HepG2 (cell line): ENCODE results near the gene ZNF195. TPM values are rescaled to one million over a fixed set of nuclear protein-coding genes. Genes with fewer than 3 reads are reported as not detected.
"Not testable (repeated sequence)": the region's sequence is repeated elsewhere in the genome, so short reads cannot be mapped to it uniquely, and the experiment has no call there.

Source experiments
- ATAC-seq: fragments of 200-7000 bp; cut with Tn5 transposase; 3 replicates; pipeline ENCODE4 v1.9.1; 2020; ENCODE audit warnings: mild to moderate bottlenecking, moderate library complexity
- BruUV-seq: library from RNA; stranded (reverse); fragments of 400-500 nt; replicated peaks from 2 replicates; lab custom pipeline; 2021; lab: Mats Ljungman, UMichigan
- CTCF ChIA-PET: fragments of 300-600 bp; formaldehyde crosslinking; extraction: SDS; loops from one replicate; lab custom pipeline; 2021; ENCODE audit warnings: low total read pairs, inconsistent platforms, low intra/inter-chr PET ratio; lab: Yijun Ruan, JAX
- POLR2A ChIA-PET: fragments of 350-600 bp; sonication (Branson Sonifier 250); formaldehyde crosslinking; loops from one replicate; lab custom pipeline; 2020; ENCODE audit warnings: antibody characterized with exemption, inconsistent platforms; lab: Yijun Ruan, JAX
- DNase-seq: peaks from one replicate; pipeline ENCODE4 v3.0.0-alpha.2; 2015; ENCODE audit warnings: low spot score
- FAIRE-seq: peaks from 3 replicates; lab custom pipeline; 2011; peaks lifted over from hg19 to GRCh38; lab: Jason Lieb, UNC
- H2AFZ ChIP-seq: one replicate; pipeline ENCODE4 v1.6.1; 2011; ENCODE audit warnings: low read length, inconsistent platforms
- H3K27ac ChIP-seq: fragments of 300-600 bp; 3 replicates; pipeline ENCODE4 v1.8.0; 2011; ENCODE audit warnings: mixed run types, mild to moderate bottlenecking, mixed read lengths, low read length, inconsistent platforms; ENCODE audit not compliant: insufficient read depth; ENCODE audit errors: extremely low read length
- H3K27me3 ChIP-seq, 2 experiments: fragments of 200-600 bp in 1 of 2; 2 replicates in 1 of 2; 3 replicates in 1 of 2; pipeline versions ENCODE4 v1.6.0 to v1.8.0; 2011; ENCODE audit warnings: low read length in 2 of 2, mild to moderate bottlenecking in 2 of 2, moderate library complexity in 2 of 2, inconsistent platforms in 1 of 2; ENCODE audit not compliant: insufficient read depth in 2 of 2, control insufficient read depth in 1 of 2
- H3K36me3 ChIP-seq, 2 experiments: fragments of 200-600 bp in 1 of 2; replicated peaks in 1 of 2; 2 replicates in 1 of 2; 3 replicates in 1 of 2; pipeline versions ENCODE4 v1.5.1 to v1.8.0; 2011; ENCODE audit warnings: low read length in 2 of 2, inconsistent platforms in 1 of 2; ENCODE audit not compliant: insufficient read depth in 2 of 2, control insufficient read depth in 1 of 2
- H3K4me1 ChIP-seq: 2 replicates; pipeline ENCODE4 v1.5.1; 2012; ENCODE audit warnings: low read length, inconsistent platforms; ENCODE audit not compliant: insufficient read depth
- H3K4me2 ChIP-seq: 2 replicates; pipeline ENCODE4 v1.6.0; 2011; ENCODE audit warnings: low read depth, low read length, inconsistent platforms
- H3K4me3 ChIP-seq, 3 experiments: fragments of 200-600 bp in 1 of 3; sonication (generic), shearing (Covaris generic) in 1 of 3; replicated peaks in 1 of 3; 2 replicates each; pipeline ENCODE4 v1.5.1; 2011 to 2016; ENCODE audit warnings: low read length in 3 of 3, inconsistent platforms in 2 of 3, low read depth in 2 of 3, mild to moderate bottlenecking in 2 of 3, control low read depth in 1 of 3, mixed read lengths in 1 of 3; ENCODE audit not compliant: insufficient read depth in 1 of 3
- H3K79me2 ChIP-seq: one replicate; pipeline ENCODE4 v1.6.1; 2011; ENCODE audit warnings: low read length, inconsistent platforms; ENCODE audit not compliant: insufficient read depth
- H3K9ac ChIP-seq: 2 replicates; pipeline ENCODE4 v1.6.0; 2011; ENCODE audit warnings: mild to moderate bottlenecking, low read depth, low read length, inconsistent platforms; ENCODE audit not compliant: insufficient read depth
- H3K9me3 ChIP-seq: 2 replicates; pipeline ENCODE4 v1.5.1; 2012; ENCODE audit warnings: mild to moderate bottlenecking, low read length
- H4K20me1 ChIP-seq: 2 replicates; pipeline ENCODE4 v1.6.0; 2011; ENCODE audit warnings: inconsistent platforms, mild to moderate bottlenecking, low read length, moderate library complexity; ENCODE audit not compliant: insufficient read depth
- BCL3 ChIP-seq: sonication (generic); formaldehyde crosslinking; IDR thresholded peaks from 2 replicates; pipeline ENCODE4 v1.5.1; 2020; ENCODE audit warnings: mild to moderate bottlenecking, missing genetic modification reagents, moderate library complexity
- NCOA2 ChIP-seq: sonication (generic); formaldehyde crosslinking; IDR thresholded peaks from 2 replicates; pipeline ENCODE4 v1.8.0; 2022; ENCODE audit warnings: inconsistent platforms
- PPARG ChIP-seq: conservative IDR thresholded peaks from 2 replicates; pipeline ENCODE4 v1.6.1; 2016; ENCODE audit warnings: missing biosample characterization, missing genetic modification reagents
- WGBS: methylation state at CpG from one replicate; pipeline ENCODE4 v1.1.6; 2017; ENCODE audit warnings: low lambda C conversion rate; 5-methylcytosine and 5-hydroxymethylcytosine counted together
- in situ Hi-C: cut with HindIII; loops from 2 replicates; pipeline ENCODE4 v1.10.0; 2017; ENCODE audit warnings: low pct_unique_long_range_greater_than_20kb; ENCODE audit not compliant: extremely low pct_ligation_motif_present
- intact Hi-C: fragments of 100-400 bp; cut with micrococcal nuclease; formaldehyde crosslinking; loops from one replicate; pipeline ENCODE4 v1.10.0; 2022; ENCODE audit not compliant: unreplicated experiment
- polyA plus RNA-seq, 8 experiments: library from polyadenylated mRNA; depleted of rRNA in 3 of 8; stranded (reverse) in 7 of 8; unstranded in 1 of 8; fragments of >200 nt; fragmentation: Illumina TruSeq in 4 of 8; extraction: Trizol in 4 of 8; gene quantifications; 2 replicates each; pipeline versions ENCODE4 v1.2.1 to v1.2.3, GENCODE V29; 2011 to 2016; ENCODE audit warnings: low read depth in 4 of 8, missing spikeins in 1 of 8, mixed read lengths in 1 of 8; ENCODE audit not compliant: insufficient read depth in 1 of 8
- total RNA-seq, 5 experiments: library from RNA; depleted of rRNA; stranded (reverse); fragments of >200 nt; fragmentation: Illumina TruSeq; extraction: Trizol; gene quantifications; 2 replicates each; pipeline ENCODE4 v1.2.3, GENCODE V29; 2016; ENCODE audit warnings: low read depth in 1 of 5
- TF ChIP-seq, protein P1 (sequence below): IDR thresholded peaks from 2 replicates; pipeline ENCODE4 v1.6.1; 2016; ENCODE audit warnings: low read depth, control low read depth
- TF ChIP-seq, protein P2 (sequence below): sonication (generic); formaldehyde crosslinking; IDR thresholded peaks from 2 replicates; pipeline ENCODE4 v1.5.1; 2020; ENCODE audit warnings: mild to moderate bottlenecking, moderate library complexity, missing genetic modification reagents

Gene ZNF195
- total and polyA plus RNA-seq, 2 of the 13 experiments (the other 11 are each of a cell fraction or from before 2014, with no cell fraction given) = 17.3 to 31.4 TPM

DNA sequence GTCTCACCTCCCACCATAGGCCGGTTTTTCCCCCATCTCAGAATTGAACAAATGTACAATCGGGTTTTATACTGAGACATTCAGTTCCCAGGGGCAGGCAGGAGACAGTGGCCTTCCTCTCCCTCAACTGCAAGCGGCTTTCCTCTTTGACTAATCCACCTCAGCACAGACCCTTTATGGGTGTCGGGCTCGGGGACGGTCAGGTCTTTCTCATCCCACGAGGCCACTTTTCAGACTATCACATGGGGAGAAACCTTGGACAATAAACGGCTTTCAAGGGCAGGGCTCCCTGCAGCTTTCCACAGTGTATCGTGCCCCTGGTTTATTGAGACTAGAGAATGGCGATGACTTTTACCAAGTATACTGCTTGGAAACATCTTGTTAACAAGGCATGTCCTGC is 16.0 kb upstream of the ZNF195 start:
- 38% methylated on average over 7 of the region's 10 CpGs for WGBS
- DNase-seq, in situ Hi-C loops, H2AFZ ChIP-seq, H3K36me3 ChIP-seq, FAIRE-seq, H4K20me1 ChIP-seq, CTCF ChIA-PET, intact Hi-C loops, H3K9ac ChIP-seq, H3K27ac ChIP-seq, H3K27me3 ChIP-seq, H3K4me2 ChIP-seq, BruUV-seq, H3K4me3 ChIP-seq, ATAC-seq, H3K4me1 ChIP-seq, H3K9me3 ChIP-seq, POLR2A ChIA-PET, H3K79me2 ChIP-seq: not testable (repeated sequence)

DNA sequence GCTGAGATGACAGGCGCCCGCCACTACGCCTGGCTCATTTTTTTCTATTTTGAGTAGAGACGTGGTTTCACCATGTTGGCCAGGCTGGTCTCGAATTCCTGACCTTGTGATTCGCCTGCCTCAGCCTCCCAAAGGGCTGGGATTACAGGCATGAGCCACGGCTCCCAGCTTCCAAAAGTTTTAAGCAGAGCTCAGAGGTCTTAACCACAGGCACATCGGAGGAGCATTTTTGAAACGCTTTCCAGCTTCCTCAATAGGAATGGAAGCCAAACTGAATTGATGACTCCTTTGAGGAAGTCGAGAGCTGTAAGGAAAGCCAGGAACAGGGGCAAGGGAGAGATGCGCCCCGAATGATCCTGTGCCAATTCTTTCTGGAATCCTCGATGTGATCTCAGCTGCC is 14.5 kb upstream of the ZNF195 start:
- DNase-seq, H3K9me3 ChIP-seq, H3K4me3 ChIP-seq, H3K27me3 ChIP-seq, intact Hi-C loops, H2AFZ ChIP-seq, CTCF ChIA-PET, H3K9ac ChIP-seq, H3K4me2 ChIP-seq, H3K36me3 ChIP-seq, POLR2A ChIA-PET, BruUV-seq, H3K4me1 ChIP-seq, ATAC-seq, FAIRE-seq, H3K79me2 ChIP-seq, in situ Hi-C loops, H3K27ac ChIP-seq, H4K20me1 ChIP-seq: not testable (repeated sequence)
- 38% methylated on average over 13 of the region's 13 CpGs for WGBS

DNA sequence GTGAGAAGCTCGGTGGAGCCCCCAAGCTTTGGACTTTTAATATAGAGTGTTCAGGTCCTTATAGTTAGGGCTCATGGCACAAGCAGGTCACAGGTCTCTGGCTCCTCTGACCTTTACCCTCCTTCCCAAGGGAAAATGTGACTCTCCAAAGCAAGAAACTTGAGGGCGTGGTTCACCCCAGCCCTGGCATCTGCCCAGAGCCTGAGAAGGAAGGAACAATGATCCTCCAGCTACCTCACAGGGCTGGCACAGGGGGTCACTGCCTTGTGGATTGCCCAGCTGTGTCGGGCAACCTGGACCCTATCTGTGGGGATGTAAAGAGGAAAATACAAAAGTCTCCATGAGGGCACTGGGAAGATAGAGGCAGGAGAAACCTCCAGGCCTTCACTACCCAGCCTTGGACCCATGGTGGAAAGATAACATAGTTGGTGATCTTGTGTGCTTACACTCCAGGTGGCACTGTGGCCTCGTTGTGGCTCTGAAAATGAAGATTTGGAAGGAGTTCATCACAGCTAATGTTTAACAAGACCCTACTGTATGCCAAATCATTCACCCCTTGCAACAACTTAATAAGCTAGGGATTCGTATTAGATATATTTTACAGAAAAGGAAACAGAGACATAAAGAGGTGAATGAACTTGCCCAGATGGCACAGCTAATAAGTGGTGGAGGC is 3.8 kb upstream of the ZNF195 start:
- Histone ChIP-seq H3K9me3 (no peaks in the 10 kb centered on the region), H3K36me3 (no peaks in the 10 kb centered on the region), H4K20me1 (no peaks in the 10 kb centered on the region), H3K79me2 (peaks cover 10% of the 10 kb centered on the region), H3K4me1 (peaks cover 11% of the 10 kb centered on the region), H3K4me2 (no peak overlapping the region), H3K27me3 (peaks cover 0 to 10% of the 10 kb centered on the region in 2 experiments; a peak in 1 of 5 replicates), H3K9ac (no peak overlapping the region), H3K4me3 (no peak overlapping the region), H2AFZ (no peak overlapping the region), H3K27ac (no peak overlapping the region)
- FAIRE-seq (no peak), DNase-seq (no peak), ATAC-seq (no peak)
- ChIA-PET CTCF (no interaction called here), POLR2A (no interaction called here)
- WGBS = 47% methylated on average over 5 of the region's 5 CpGs
- intact Hi-C loops (no loop called here), in situ Hi-C loops (no loop called here)
- BruUV-seq = no TSS peak
- TF ChIP-seq, protein P1, sequence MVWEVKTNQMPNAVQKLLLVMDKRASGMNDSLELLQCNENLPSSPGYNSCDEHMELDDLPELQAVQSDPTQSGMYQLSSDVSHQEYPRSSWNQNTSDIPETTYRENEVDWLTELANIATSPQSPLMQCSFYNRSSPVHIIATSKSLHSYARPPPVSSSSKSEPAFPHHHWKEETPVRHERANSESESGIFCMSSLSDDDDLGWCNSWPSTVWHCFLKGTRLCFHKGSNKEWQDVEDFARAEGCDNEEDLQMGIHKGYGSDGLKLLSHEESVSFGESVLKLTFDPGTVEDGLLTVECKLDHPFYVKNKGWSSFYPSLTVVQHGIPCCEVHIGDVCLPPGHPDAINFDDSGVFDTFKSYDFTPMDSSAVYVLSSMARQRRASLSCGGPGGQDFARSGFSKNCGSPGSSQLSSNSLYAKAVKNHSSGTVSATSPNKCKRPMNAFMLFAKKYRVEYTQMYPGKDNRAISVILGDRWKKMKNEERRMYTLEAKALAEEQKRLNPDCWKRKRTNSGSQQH = no peak
- TF ChIP-seq, protein P2, sequence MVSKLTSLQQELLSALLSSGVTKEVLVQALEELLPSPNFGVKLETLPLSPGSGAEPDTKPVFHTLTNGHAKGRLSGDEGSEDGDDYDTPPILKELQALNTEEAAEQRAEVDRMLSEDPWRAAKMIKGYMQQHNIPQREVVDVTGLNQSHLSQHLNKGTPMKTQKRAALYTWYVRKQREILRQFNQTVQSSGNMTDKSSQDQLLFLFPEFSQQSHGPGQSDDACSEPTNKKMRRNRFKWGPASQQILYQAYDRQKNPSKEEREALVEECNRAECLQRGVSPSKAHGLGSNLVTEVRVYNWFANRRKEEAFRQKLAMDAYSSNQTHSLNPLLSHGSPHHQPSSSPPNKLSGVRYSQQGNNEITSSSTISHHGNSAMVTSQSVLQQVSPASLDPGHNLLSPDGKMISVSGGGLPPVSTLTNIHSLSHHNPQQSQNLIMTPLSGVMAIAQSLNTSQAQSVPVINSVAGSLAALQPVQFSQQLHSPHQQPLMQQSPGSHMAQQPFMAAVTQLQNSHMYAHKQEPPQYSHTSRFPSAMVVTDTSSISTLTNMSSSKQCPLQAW = no peak
- no peak for TF ChIP-seq BCL3 (CRISPR knock-in tag)
- no peak for TF ChIP-seq NCOA2 (CRISPR knock-in tag)
- no peak for TF ChIP-seq PPARG (CRISPR knock-in tag)
